GM21528 (cell line): ENCODE results near the gene TNRC6B.
"Not testable (repeated sequence)": the region's sequence is repeated elsewhere in the genome, so short reads cannot be mapped to it uniquely, and the experiment has no call there.

Source experiments
- ATAC-seq: cut with Tn5 transposase; IDR thresholded peaks from one replicate; pipeline ENCODE4 v1.9.1; 2021; ENCODE audit warnings: mild to moderate bottlenecking, moderate library complexity; ENCODE audit not compliant: unreplicated experiment, low FRiP score

Gene TNRC6B

GRCh38 chr22:40180403-40180802 is 2.7 kb downstream of the TNRC6B start:
- no peak for ATAC-seq

- ATAC-seq: no peak
These were observed 3.6 kb downstream of the TNRC6B start for GRCh38 chr22:40181323-40181722.

- ATAC-seq: no peak
These were observed 4.6 kb downstream of the TNRC6B start for GRCh38 chr22:40182231-40182835.

GRCh38 chr22:40183029-40183581 is 5.4 kb downstream of the TNRC6B start:
- ATAC-seq: no peak

- ATAC-seq: not testable (repeated sequence)
These were observed 5.9 kb downstream of the TNRC6B start for GRCh38 chr22:40183603-40184002.

GRCh38 chr22:40187389-40187788 is 9.7 kb downstream of the TNRC6B start:
- no peak for ATAC-seq

- ATAC-seq: no peak
These were observed 12.3 kb downstream of the TNRC6B start for GRCh38 chr22:40189997-40190396.

- no peak for ATAC-seq
These were observed 12.8 kb downstream of the TNRC6B start for GRCh38 chr22:40190501-40190900.

- ATAC-seq: no peak
These were observed 16.0 kb downstream of the TNRC6B start for GRCh38 chr22:40193429-40194421.

- ATAC-seq: no peak
These were observed 16.9 kb downstream of the TNRC6B start for GRCh38 chr22:40194656-40195055.

- ATAC-seq: no peak
These were observed 19.1 kb downstream of the TNRC6B start for GRCh38 chr22:40196628-40197360.

- ATAC-seq: not testable (repeated sequence)
These were observed 19.7 kb downstream of the TNRC6B start for GRCh38 chr22:40197421-40197820.

GRCh38 chr22:40198733-40199132 is 21.0 kb downstream of the TNRC6B start:
- no peak for ATAC-seq

- no peak for ATAC-seq
These were observed 21.5 kb downstream of the TNRC6B start for GRCh38 chr22:40199223-40199622.

- ATAC-seq: no peak
These were observed 22.1 kb downstream of the TNRC6B start for GRCh38 chr22:40199852-40200251.

- no peak for ATAC-seq
These were observed 23.2 kb downstream of the TNRC6B start for GRCh38 chr22:40200795-40201530.

- no peak for ATAC-seq
These were observed 24.7 kb downstream of the TNRC6B start for GRCh38 chr22:40202225-40202944.

GRCh38 chr22:40203572-40203971 is 25.8 kb downstream of the TNRC6B start:
- ATAC-seq: no peak

- no peak for ATAC-seq
These were observed 26.8 kb downstream of the TNRC6B start for GRCh38 chr22:40204321-40205116.
